A549 (cell line): ENCODE data around the gene JAKMIP1.

Source experiments
- ATOH8 ChIP-seq: fragments of 250-450 bp; sonication (Bioruptor Pico); IDR thresholded peaks from 2 replicates; pipeline ENCODE4 v1.5.0; 2020; ENCODE audit warnings: low read depth, mild to moderate bottlenecking, moderate library complexity
- CEBPB ChIP-seq, 2 experiments: fragments of >200 bp in 1 of 2; sonication (Bioruptor Twin) in 1 of 2; formaldehyde crosslinking in 1 of 2; IDR thresholded peaks; 2 replicates each; pipeline ENCODE4 v1.6.1; 2012 to 2016
- CTCF ChIP-seq: fragments of >200 bp; sonication (Bioruptor Twin); formaldehyde crosslinking; IDR thresholded peaks from 3 replicates; pipeline ENCODE4 v1.5.1; 2016
- EHMT2 ChIP-seq: fragments of 200-600 bp; sonication (generic); IDR thresholded peaks from 2 replicates; pipeline ENCODE4 v1.6.1; 2016; ENCODE audit warnings: antibody characterized with exemption, low read depth, mild to moderate bottlenecking, moderate library complexity
- EP300 ChIP-seq, 2 experiments: fragments of >200 bp; sonication (Bioruptor Twin); formaldehyde crosslinking; IDR thresholded peaks; 2 replicates in 1 of 2; 3 replicates in 1 of 2; pipeline ENCODE4 v1.6.1; 2016 to 2017
- HES2 ChIP-seq: fragments of >200 bp; sonication (Bioruptor Twin); formaldehyde crosslinking; IDR thresholded peaks from 2 replicates; pipeline ENCODE4 v1.6.1; 2016
- JUNB ChIP-seq: fragments of >200 bp; sonication (Bioruptor Twin); formaldehyde crosslinking; IDR thresholded peaks from 2 replicates; pipeline ENCODE4 v1.6.1; 2016
- MAFK ChIP-seq: fragments of 450-650 bp; IDR thresholded peaks from 2 replicates; pipeline ENCODE4 v1.6.1; 2014; ENCODE audit not compliant: partially characterized antibody
- POLR2A ChIP-seq: IDR thresholded peaks from 2 replicates; pipeline ENCODE4 v1.6.1; 2012; ENCODE audit warnings: mild to moderate bottlenecking, low read length
- RAD21 ChIP-seq, 2 experiments: fragments of >200 bp in 1 of 2; sonication (Bioruptor Twin) in 1 of 2; formaldehyde crosslinking in 1 of 2; IDR thresholded peaks in 1 of 2; conservative IDR thresholded peaks in 1 of 2; 2 replicates in 1 of 2; 3 replicates in 1 of 2; pipeline ENCODE4 v1.6.1; 2012 to 2018; ENCODE audit warnings: inconsistent platforms in 1 of 2
- RARB ChIP-seq: fragments of 250-450 bp; sonication (Bioruptor Pico); IDR thresholded peaks from 2 replicates; pipeline ENCODE4 v1.8.0; 2021; ENCODE audit warnings: mild to moderate bottlenecking, moderate library complexity
- RFX5 ChIP-seq: fragments of 450-650 bp; IDR thresholded peaks from 2 replicates; pipeline ENCODE4 v1.7.1; 2014; ENCODE audit warnings: antibody characterized with exemption, mild to moderate bottlenecking, moderate library complexity
- RNF2 ChIP-seq: fragments of 200-600 bp; sonication (generic); IDR thresholded peaks from 2 replicates; pipeline ENCODE4 v1.6.1; 2016; ENCODE audit warnings: low read depth, mild to moderate bottlenecking, antibody characterized with exemption, moderate library complexity, borderline replicate concordance
- ZSCAN20 ChIP-seq: fragments of 250-450 bp; sonication (Bioruptor Pico); IDR thresholded peaks from 2 replicates; pipeline ENCODE4 v1.8.0; 2022; ENCODE audit warnings: mild to moderate bottlenecking, moderate library complexity

GRCh38 chr4:6033381-6033780, 167.0 kb downstream of the JAKMIP1 start:
- TF ChIP-seq RAD21 (conservative IDR thresholded peaks at IDR 0.05 in 1 of 2, IDR thresholded peaks at IDR 0.05 in 1 of 2) (no peak), RFX5 (no peak), EP300 (IDR thresholded peaks at IDR 0.05) (no peak), JUNB (no peak), RNF2 (no peak), POLR2A (no peak), ZSCAN20 (no peak), ATOH8 (CRISPR knock-in tag) (no peak), CTCF (no peak), RARB (no peak), EHMT2 (no peak), CEBPB (IDR thresholded peaks at IDR 0.05) (no peak), MAFK (no peak), HES2 (no peak)
